GM18907 (cell line): Measurements from ENCODE around the gene CCDC59.

Experiments
- ATAC-seq: cut with Tn5 transposase; IDR thresholded peaks from one replicate; pipeline ENCODE4 v1.9.1; 2021; ENCODE audit warnings: mild to moderate bottlenecking, moderate library complexity; ENCODE audit not compliant: unreplicated experiment

The CCDC59 gene

GRCh38 chr12:82319276-82319675 is 38.9 kb downstream of the CCDC59 start:
- no peak for ATAC-seq

GRCh38 chr12:82314406-82314892 is 43.7 kb downstream of the CCDC59 start:
- ATAC-seq = no peak
